ENCODE data around the gene CHST13.

Gene CHST13

GRCh38 chr3:126551839-126552687, 28.1 kb downstream of the CHST13 start:
- TF ChIP-seq CTCF (IDR thresholded peaks at IDR 0.05) = no peak

- no peak for TF ChIP-seq CTCF (IDR thresholded peaks at IDR 0.05)
These were observed 28.8 kb downstream of the CHST13 start for GRCh38 chr3:126552688-126553283.

- no peak for TF ChIP-seq CTCF (IDR thresholded peaks at IDR 0.05)
These were observed 29.5 kb downstream of the CHST13 start for GRCh38 chr3:126553284-126554084.

- TF ChIP-seq CTCF (IDR thresholded peaks at IDR 0.05) = no peak
These were observed 30.9 kb downstream of the CHST13 start for GRCh38 chr3:126554560-126555525.

- TF ChIP-seq CTCF (IDR thresholded peaks at IDR 0.05) = no peak
These were observed 32.1 kb downstream of the CHST13 start for GRCh38 chr3:126555795-126556636.

GRCh38 chr3:126556637-126557414, 32.9 kb downstream of the CHST13 start:
- no peak for TF ChIP-seq CTCF (IDR thresholded peaks at IDR 0.05)

Measured in LNCAP (cell line).